Measurements from ENCODE around the gene ABCF3. TPM values are rescaled to one million over a fixed set of nuclear protein-coding genes. Genes with fewer than 3 reads are reported as not detected.

The ABCF3 gene
- total RNA-seq, 1 experiment from 2014 or later, result 68.8 TPM

GRCh38 chr3:184209146-184209923 lies 23.3 kb downstream of the ABCF3 start:
- Mint-ChIP-seq H3K27me3 (ENCODE audit: insufficient read depth, unreplicated experiment) (peaks cover 13% of the 10 kb centered on the region), H3K36me3 (ENCODE audit: insufficient read depth, unreplicated experiment) (no peaks in the 10 kb centered on the region), H3K9me3 (ENCODE audit: unreplicated experiment) (no peaks in the 10 kb centered on the region), H3K4me3 (ENCODE audit: unreplicated experiment) (no peak overlapping the region), H3K4me1 (ENCODE audit: low read depth, unreplicated experiment) (no peaks in the 10 kb centered on the region), H3K27ac (ENCODE audit: unreplicated experiment) (no peak overlapping the region)
- no peaks in the 10 kb centered on the region for H3K27me3 ChIP-seq (replicated peaks; ENCODE audit: control insufficient read depth, insufficient read depth, low read length)
- intact Hi-C loops (cut with micrococcal nuclease; ENCODE audit: unreplicated experiment), result no loop called here
- H3K4me3 ChIP-seq (ENCODE audit: low read depth, low read length), result no peak overlapping the region
- POLR2A ChIA-PET, result no interaction called here
- CTCF ChIA-PET, result interaction anchor here (1.0 kb wide), 1 partner anchor 17 kb away, joined by 4 read pairs; no protein-coding TSS in a partner anchor
- no peaks in the 10 kb centered on the region for H3K9me3 ChIP-seq
- H3K36me3 ChIP-seq (ENCODE audit: control insufficient read depth, insufficient read depth, low read length), result no peaks in the 10 kb centered on the region
- TF ChIP-seq CTCF (IDR thresholded peaks at IDR 0.05; ENCODE audit: insufficient read depth in 1 of 2, low read depth in 1 of 2, low read length in 1 of 2, severe bottlenecking in 1 of 2, unreplicated experiment in 1 of 2), result no peak
- H3K4me1 ChIP-seq, result no peaks in the 10 kb centered on the region
- DNase-seq, result no peak
- no TSS peak for BruUV-seq (replicated peaks)

- TF ChIP-seq CTCF (IDR thresholded peaks at IDR 0.05; ENCODE audit: insufficient read depth in 1 of 2, low read depth in 1 of 2, low read length in 1 of 2, severe bottlenecking in 1 of 2, unreplicated experiment in 1 of 2), result no peak
- Mint-ChIP-seq H3K36me3 (ENCODE audit: insufficient read depth, unreplicated experiment) (no peaks in the 10 kb centered on the region), H3K27ac (ENCODE audit: unreplicated experiment) (no peak overlapping the region), H3K4me1 (ENCODE audit: low read depth, unreplicated experiment) (no peaks in the 10 kb centered on the region), H3K9me3 (ENCODE audit: unreplicated experiment) (no peaks in the 10 kb centered on the region), H3K27me3 (ENCODE audit: insufficient read depth, unreplicated experiment) (peaks cover 13% of the 10 kb centered on the region), H3K4me3 (ENCODE audit: unreplicated experiment) (no peak overlapping the region)
- intact Hi-C loops (cut with micrococcal nuclease; ENCODE audit: unreplicated experiment), result no loop called here
- no peaks in the 10 kb centered on the region for H3K9me3 ChIP-seq
- H3K27me3 ChIP-seq (replicated peaks; ENCODE audit: control insufficient read depth, insufficient read depth, low read length), result no peaks in the 10 kb centered on the region
- CTCF ChIA-PET, result interaction anchor here (1.2 kb wide), 1 partner anchor 17 kb away, joined by 3 read pairs; no protein-coding TSS in a partner anchor
- POLR2A ChIA-PET, result no interaction called here
- no peaks in the 10 kb centered on the region for H3K4me1 ChIP-seq
- BruUV-seq (replicated peaks), result no TSS peak
- no peak for DNase-seq
- H3K36me3 ChIP-seq (ENCODE audit: control insufficient read depth, insufficient read depth, low read length), result no peaks in the 10 kb centered on the region
- no peak overlapping the region for H3K4me3 ChIP-seq (ENCODE audit: low read depth, low read length)
These were observed 25.3 kb downstream of the ABCF3 start for GRCh38 chr3:184211297-184211696.

- no peak overlapping the region for H3K4me3 ChIP-seq (ENCODE audit: low read depth, low read length)
- DNase-seq, result no peak
- Mint-ChIP-seq H3K27me3 (ENCODE audit: insufficient read depth, unreplicated experiment) (peaks cover 9% of the 10 kb centered on the region), H3K4me3 (ENCODE audit: unreplicated experiment) (no peak overlapping the region), H3K9me3 (ENCODE audit: unreplicated experiment) (no peaks in the 10 kb centered on the region), H3K36me3 (ENCODE audit: insufficient read depth, unreplicated experiment) (no peaks in the 10 kb centered on the region), H3K4me1 (ENCODE audit: low read depth, unreplicated experiment) (no peaks in the 10 kb centered on the region), H3K27ac (ENCODE audit: unreplicated experiment) (no peak overlapping the region)
- H3K36me3 ChIP-seq (ENCODE audit: control insufficient read depth, insufficient read depth, low read length), result no peaks in the 10 kb centered on the region
- no peaks in the 10 kb centered on the region for H3K4me1 ChIP-seq
- H3K27me3 ChIP-seq (replicated peaks; ENCODE audit: control insufficient read depth, insufficient read depth, low read length), result no peaks in the 10 kb centered on the region
- H3K9me3 ChIP-seq, result no peaks in the 10 kb centered on the region
- BruUV-seq (replicated peaks), result no TSS peak
- no peak for TF ChIP-seq CTCF (IDR thresholded peaks at IDR 0.05; ENCODE audit: insufficient read depth in 1 of 2, low read depth in 1 of 2, low read length in 1 of 2, severe bottlenecking in 1 of 2, unreplicated experiment in 1 of 2)
- CTCF ChIA-PET, result interaction anchor here (1.2 kb wide), 1 partner anchor 16 kb away, joined by 3 read pairs; no protein-coding TSS in a partner anchor
- POLR2A ChIA-PET, result no interaction called here
- intact Hi-C loops (cut with micrococcal nuclease; ENCODE audit: unreplicated experiment), result no loop called here
These were observed 25.7 kb downstream of the ABCF3 start for GRCh38 chr3:184211718-184212117.
